ENCODE results near the gene KRTAP1-4.
"Not testable (repeated sequence)": the region's sequence is repeated elsewhere in the genome, so short reads cannot be mapped to it uniquely, and the experiment has no call there.

DNA sequence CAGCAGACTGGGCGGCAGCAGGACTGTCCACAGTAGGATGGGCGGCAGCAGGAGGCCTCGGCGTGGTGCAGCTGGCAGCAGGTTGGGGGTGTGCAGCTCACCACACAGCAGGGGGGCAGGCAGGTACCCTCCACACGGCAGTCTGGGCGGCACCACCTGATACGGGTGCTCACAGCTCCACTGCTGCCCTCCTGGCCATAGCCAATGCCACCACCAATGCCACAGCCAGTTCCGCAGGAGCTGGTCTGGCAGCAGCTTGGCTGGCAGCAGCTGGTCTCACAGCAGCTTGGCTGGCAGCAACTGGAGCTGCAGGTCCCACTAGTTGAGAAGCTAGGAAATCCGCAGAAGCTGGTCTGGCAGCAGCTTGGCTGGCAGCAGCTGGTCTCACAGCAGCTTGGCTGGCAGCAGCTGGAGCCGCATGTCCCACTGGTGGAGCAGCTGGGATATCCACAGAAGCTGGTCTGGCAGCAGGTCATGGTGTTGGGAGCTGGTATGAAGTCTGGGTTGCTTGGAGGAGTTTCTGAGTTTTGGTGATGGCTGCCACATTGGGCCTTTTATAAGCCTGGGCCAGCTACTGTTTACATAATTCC, 4.4 kb upstream of the KRTAP1-4 start, which contains the start of gene KRTAP1-3:
- TF ChIP-seq CTCF (IDR thresholded peaks at IDR 0.05; ENCODE audit: extremely low read depth in 1 of 2, insufficient read depth in 1 of 2, low read depth in 1 of 2, low read length in 2 of 2); POLR2A (IDR thresholded peaks at IDR 0.05; ENCODE audit: low read depth, low read length); EZH2 (IDR thresholded peaks at IDR 0.05; ENCODE audit: borderline replicate concordance, low read depth, low read length, severe bottlenecking); POLR2AphosphoS5 (IDR thresholded peaks at IDR 0.05; ENCODE audit: insufficient read depth, low read depth, low read length); JUN (IDR thresholded peaks at IDR 0.05; ENCODE audit: borderline replicate concordance, insufficient read depth, insufficient read length, low read depth); FOS (IDR thresholded peaks at IDR 0.05; ENCODE audit: borderline replicate concordance, insufficient read depth, low read length); MYC (IDR thresholded peaks at IDR 0.05; ENCODE audit: low read depth, low read length): not testable (repeated sequence)
- TF ChIP-seq, protein P1, sequence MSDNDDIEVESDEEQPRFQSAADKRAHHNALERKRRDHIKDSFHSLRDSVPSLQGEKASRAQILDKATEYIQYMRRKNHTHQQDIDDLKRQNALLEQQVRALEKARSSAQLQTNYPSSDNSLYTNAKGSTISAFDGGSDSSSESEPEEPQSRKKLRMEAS (IDR thresholded peaks at IDR 0.05; ENCODE audit: insufficient read depth, insufficient read length): not testable (repeated sequence)

Data from endothelial cell of umbilical vein (primary cell).